ENCODE data around the gene CILP2.

GRCh38 chr19:19550972-19551852 lies 13.1 kb downstream of the CILP2 start:
- TF ChIP-seq EZH2phosphoT487 (IDR thresholded peaks at IDR 0.05; ENCODE audit: insufficient read depth, low read depth) (no peak), EZH2 (IDR thresholded peaks at IDR 0.05; ENCODE audit: insufficient read depth, poor library complexity, severe bottlenecking) (no peak)

Measured in GM23248 (cell line).